ENCODE data around the gene CRHR1.

Gene CRHR1

GRCh38 chr17:45790296-45790922 is 6.3 kb downstream of the CRHR1 start:
- DNase-seq = peak in 1 of 2 experiments; percentile 64

- peak; percentile 22 to 47 for DNase-seq
Measured at GRCh38 chr17:45791041-45791582, 7.0 kb downstream of the CRHR1 start.

- no peak for DNase-seq
Measured at GRCh38 chr17:45791935-45792334, 7.8 kb downstream of the CRHR1 start.

GRCh38 chr17:45792437-45792836 is 8.3 kb downstream of the CRHR1 start:
- no peak for DNase-seq

GRCh38 chr17:45792995-45793755 is 9.1 kb downstream of the CRHR1 start:
- no peak for DNase-seq

GRCh38 chr17:45793999-45794540 is 9.9 kb downstream of the CRHR1 start:
- no peak for DNase-seq

GRCh38 chr17:45794840-45795239 is 10.7 kb downstream of the CRHR1 start:
- peak in 1 of 2 experiments; percentile 17 for DNase-seq

- no peak for DNase-seq
Measured at GRCh38 chr17:45800816-45801215, 16.7 kb downstream of the CRHR1 start.

- no peak for DNase-seq
Measured at GRCh38 chr17:45801421-45801820, 17.3 kb downstream of the CRHR1 start.

- DNase-seq = no peak
Measured at GRCh38 chr17:45808845-45809244, 24.7 kb downstream of the CRHR1 start.

- peak; percentile 98 to 99 for DNase-seq
Measured at GRCh38 chr17:45809499-45809898, 25.4 kb downstream of the CRHR1 start.

- peak; percentile 56 to 82 for DNase-seq
Measured at GRCh38 chr17:45812102-45812501, 28.0 kb downstream of the CRHR1 start.

GRCh38 chr17:45813048-45813725 is 29.1 kb downstream of the CRHR1 start:
- peak; percentile 73 to 93 for DNase-seq

- no peak for DNase-seq
Measured at GRCh38 chr17:45814622-45815606, 30.8 kb downstream of the CRHR1 start.

- DNase-seq = no peak
Measured at GRCh38 chr17:45815752-45816151, 31.6 kb downstream of the CRHR1 start.

- no peak for DNase-seq
Measured at GRCh38 chr17:45818041-45818440, 33.9 kb downstream of the CRHR1 start.

GRCh38 chr17:45818699-45819098 is 34.6 kb downstream of the CRHR1 start:
- no peak for DNase-seq

GRCh38 chr17:45819632-45820031 is 35.5 kb downstream of the CRHR1 start:
- DNase-seq = no peak

GRCh38 chr17:45820052-45820780 is 36.1 kb downstream of the CRHR1 start:
- DNase-seq = peak; percentile 22 to 67

GRCh38 chr17:45821147-45821546 is 37.0 kb downstream of the CRHR1 start:
- no peak for DNase-seq

- no peak for DNase-seq
Measured at GRCh38 chr17:45823598-45823997, 39.5 kb downstream of the CRHR1 start.
